HG03442 (cell line): ENCODE data around the gene TWIST2.

Source experiments
- ATAC-seq: cut with Tn5 transposase; IDR thresholded peaks from one replicate; pipeline ENCODE4 v1.9.1; 2021; ENCODE audit warnings: mild to moderate bottlenecking, moderate library complexity; ENCODE audit not compliant: unreplicated experiment

Gene TWIST2

DNA sequence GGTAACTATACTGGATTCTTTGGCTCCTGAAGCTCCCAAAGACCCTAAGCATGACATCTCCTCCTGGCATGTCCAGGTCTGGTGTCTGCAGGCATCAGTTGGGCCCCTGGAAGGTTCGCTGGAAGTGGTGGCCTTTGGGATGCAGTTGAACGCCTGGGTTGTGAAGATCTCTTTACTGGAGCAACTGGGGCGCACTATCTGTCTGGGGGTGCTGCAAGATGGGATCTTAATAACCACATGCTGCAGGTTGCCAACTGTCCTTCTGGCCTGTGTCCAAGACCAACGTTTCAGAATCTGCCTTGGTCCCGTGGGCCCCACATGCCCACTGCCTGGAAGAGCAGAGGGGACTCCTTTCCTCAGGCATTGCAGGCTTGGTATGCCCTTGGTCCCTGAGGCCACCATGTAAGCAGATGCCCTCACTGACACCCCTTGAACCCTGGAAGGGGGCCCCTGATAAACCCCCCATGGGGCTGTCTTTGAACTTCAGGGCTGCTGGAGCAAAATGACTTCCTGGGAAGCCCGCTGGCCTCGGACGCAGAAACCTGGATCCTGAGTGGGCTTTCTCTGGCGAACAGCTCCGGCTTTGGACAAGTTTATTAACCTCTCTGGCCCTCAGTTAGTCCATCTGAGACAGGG, 101.9 kb downstream of the TWIST2 start:
- no peak for ATAC-seq

GRCh38 chr2:238950551-238950950, 102.7 kb downstream of the TWIST2 start:
- no peak for ATAC-seq

DNA sequence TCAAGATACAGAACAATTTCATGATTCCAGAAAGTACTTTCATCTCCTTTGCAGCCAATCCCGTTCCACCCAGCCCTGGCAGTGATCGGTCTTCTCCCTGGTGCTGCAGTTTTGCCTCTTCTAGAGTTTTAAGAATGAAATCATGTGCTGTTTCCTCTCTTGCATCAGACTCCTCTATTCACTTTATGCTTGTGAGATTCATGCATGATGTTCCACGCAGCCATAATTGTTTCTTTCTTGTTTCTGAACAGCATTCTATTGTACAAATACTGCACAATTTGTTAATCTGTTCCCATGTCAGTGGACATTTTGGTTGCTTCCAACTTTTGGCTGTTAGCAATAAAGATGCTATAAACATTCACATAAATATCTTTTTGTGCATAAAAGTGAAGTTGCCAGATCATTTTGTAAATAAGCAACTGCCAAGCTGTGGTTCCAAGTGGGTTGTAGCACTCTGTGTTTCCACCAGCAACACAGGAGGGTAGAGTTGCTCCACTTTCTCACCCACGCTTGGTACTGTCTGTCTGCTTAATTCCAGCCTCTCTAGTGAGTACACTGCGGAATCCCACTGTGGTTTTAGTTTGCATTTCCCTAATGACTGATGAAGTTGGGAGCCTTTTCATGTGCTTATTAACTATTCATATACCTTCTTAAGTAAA, 104.5 kb downstream of the TWIST2 start:
- no peak for ATAC-seq

DNA sequence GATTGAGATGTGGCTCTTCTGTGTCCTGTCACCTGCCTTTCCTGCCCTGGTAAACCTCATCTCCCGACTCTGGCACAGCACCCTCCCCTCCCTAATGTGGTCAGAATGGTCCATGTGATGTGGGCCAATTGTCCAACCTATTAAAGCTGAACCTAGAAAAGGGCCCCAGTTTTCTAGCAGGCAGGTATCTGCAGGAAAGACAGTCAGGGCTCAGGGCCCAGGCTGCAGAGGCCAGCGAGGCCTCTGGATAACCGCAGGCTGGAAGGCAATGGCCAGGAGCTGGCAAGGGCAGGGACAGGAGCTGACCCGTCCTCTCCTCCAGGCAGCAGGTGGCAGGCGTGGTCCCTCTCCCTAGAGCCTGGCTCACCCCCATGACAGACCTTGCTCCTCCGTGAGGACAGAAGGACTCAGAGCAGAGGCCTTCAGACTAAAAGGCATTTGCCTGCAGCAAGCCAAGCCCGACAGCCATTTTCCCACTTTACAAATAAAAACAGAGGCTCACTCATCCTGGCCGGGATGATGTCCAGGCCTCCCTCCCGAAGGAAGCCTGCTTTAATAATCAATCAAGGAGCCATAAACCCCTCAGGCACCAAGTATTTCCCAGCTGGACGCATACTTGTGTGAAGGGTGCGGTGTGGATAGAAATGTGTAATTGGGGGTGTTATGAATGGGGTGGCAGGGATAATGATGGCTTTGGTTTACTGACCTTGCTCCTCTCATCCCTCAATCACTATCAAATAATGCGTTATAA, 107.1 kb downstream of the TWIST2 start:
- no peak for ATAC-seq

- no peak for ATAC-seq
These were observed 108.0 kb downstream of the TWIST2 start for GRCh38 chr2:238955648-238956531.

DNA sequence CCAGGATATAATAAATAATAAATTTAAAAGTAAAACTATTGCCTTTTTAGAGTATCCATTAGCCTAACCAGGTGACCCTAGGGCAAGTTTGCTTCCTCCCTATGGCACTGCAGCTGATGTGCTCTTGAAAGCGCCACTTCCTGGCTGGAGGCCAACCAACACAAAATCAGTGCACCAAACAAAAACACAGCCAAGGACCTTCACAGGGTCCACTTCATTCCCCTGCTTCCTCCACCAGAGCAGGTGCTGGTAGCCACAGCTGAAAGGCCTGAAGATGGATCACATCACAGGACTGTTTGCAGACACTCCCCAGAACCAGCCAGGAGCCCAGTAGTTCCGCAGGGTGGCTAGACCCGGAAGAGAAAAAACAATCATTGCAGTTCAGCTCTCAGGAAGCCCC, 108.8 kb downstream of the TWIST2 start:
- ATAC-seq, result no peak
